Type B pancreatic cell (in vitro differentiated cells): Measurements from ENCODE around the gene KIFC3. TPM values are rescaled to one million over a fixed set of nuclear protein-coding genes. Genes with fewer than 3 reads are reported as not detected.
A peak's percentile ranks its signal among the peaks of the same experiment; 100 is the strongest.
"Not testable (repeated sequence)": the region's sequence is repeated elsewhere in the genome, so short reads cannot be mapped to it uniquely, and the experiment has no call there.

Experiments used
- DNase-seq: peaks from one replicate; pipeline ENCODE4 v3.0.0; 2021; ENCODE audit warnings: mixed read lengths; ENCODE audit not compliant: unreplicated experiment; ENCODE audit errors: extremely low spot score
- H3K27ac Mint-ChIP-seq: 2 replicates; pipeline ENCODE4 v1.8.0; 2021; ENCODE audit warnings: mild to moderate bottlenecking, mixed read lengths
- H3K27me3 Mint-ChIP-seq: 2 replicates; pipeline ENCODE4 v1.8.0; 2021; ENCODE audit warnings: mixed read lengths
- H3K36me3 Mint-ChIP-seq: 2 replicates; pipeline ENCODE4 v1.8.0; 2021; ENCODE audit warnings: mixed read lengths
- H3K4me1 Mint-ChIP-seq: one replicate; pipeline ENCODE4 v1.8.0; 2021; ENCODE audit warnings: mixed read lengths; ENCODE audit not compliant: unreplicated experiment
- H3K4me3 Mint-ChIP-seq: 2 replicates; pipeline ENCODE4 v1.8.0; 2021; ENCODE audit warnings: mild to moderate bottlenecking, mixed read lengths
- H3K9me3 Mint-ChIP-seq: 2 replicates; pipeline ENCODE4 v1.8.0; 2021; ENCODE audit warnings: mixed read lengths
- CTCF ChIP-seq: fragments of 200-600 bp; sonication (generic); conservative IDR thresholded peaks from 2 replicates; pipeline ENCODE4 v1.5.0; 2021; ENCODE audit warnings: antibody characterized with exemption, mild to moderate bottlenecking
- total RNA-seq: library from RNA; stranded (reverse); gene quantifications from 2 replicates; pipeline ENCODE4 v1.2.1, GENCODE V29; 2021; ENCODE audit warnings: low replicate concordance

KIFC3 gene
- total RNA-seq, 1 donor from 2014 or later, result 27.3 TPM

DNA sequence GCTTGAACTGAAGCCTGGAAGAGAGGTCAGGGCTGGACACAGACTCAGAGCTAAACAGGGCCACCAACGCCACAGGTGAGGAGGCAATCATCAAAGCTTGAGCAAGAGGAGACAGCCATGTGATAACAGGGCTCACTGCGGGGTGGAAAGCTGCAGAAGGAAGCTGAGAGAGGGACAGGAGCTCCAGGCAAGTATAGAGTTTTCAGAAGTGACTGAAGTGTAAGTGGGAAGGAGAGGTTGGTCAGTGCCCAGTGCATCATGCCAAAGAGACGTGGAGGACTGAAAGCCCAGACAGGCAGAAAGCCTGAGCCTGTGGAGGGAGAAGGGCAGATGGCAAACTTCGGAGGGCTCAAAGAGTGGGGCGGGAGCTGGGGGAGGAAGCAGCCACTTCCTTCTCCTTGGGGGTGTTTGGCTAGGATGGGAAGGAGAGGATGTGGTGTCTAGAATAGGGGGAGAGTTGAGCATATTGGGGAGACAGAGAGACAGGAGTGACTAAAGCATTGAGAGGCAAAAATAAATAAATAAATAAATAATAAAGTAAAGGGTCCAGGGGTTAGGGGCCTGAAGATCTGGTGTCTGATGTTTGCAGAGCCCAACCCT is 2.6 kb downstream of the KIFC3 start:
- DNase-seq, result no peak
- Mint-ChIP-seq H3K27me3 (no peaks in the 10 kb centered on the region), H3K4me3 (peak overlapping the region; percentile 90), H3K4me1 (peaks cover 56% of the 10 kb centered on the region), H3K9me3 (no peaks in the 10 kb centered on the region), H3K36me3 (no peaks in the 10 kb centered on the region), H3K27ac (peak overlapping the region; percentile 92)
- no peak for TF ChIP-seq CTCF

DNA sequence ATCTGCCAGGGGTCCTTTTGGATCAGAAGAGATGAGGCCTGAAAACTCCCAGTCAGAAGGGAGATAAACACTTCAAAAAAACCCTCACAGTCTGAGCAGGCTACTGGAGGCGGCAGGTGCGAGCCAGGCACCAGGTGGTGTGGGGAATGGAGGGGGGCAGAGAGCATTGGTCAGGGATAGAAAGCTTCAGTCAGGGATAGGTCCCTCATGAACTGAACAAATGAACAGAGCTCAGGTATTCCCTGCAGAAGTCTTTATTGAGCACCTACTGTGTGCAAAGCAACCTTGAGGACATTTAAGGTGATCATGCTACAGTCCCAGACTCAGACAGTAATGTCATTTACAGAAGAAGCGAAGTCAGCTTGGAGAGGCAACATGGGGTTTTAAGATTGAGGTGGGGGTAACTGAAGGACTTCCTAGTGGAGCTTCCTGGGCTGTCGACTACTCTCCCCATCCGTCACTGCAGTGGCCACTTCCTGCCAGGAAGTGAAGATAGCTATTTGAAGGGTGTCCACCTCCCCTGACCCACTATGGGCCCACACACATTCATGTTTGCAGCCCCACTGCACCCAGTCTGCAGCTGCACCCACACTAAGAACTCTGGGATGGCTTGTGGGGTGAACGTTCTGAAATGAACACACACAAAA is 3.2 kb downstream of the KIFC3 start:
- H3K27ac Mint-ChIP-seq, result peak overlapping the region; percentile 92

GRCh38 chr16:57798267-57798810 is 4.0 kb downstream of the KIFC3 start:
- H3K36me3 Mint-ChIP-seq, result no peaks in the 10 kb centered on the region
- H3K4me1 Mint-ChIP-seq, result peaks cover 47% of the 10 kb centered on the region
- H3K27me3 Mint-ChIP-seq, result no peaks in the 10 kb centered on the region
- peak overlapping the region; percentile 92 for H3K27ac Mint-ChIP-seq
- H3K4me3 Mint-ChIP-seq, result peak overlapping the region; percentile 90
- no peak for TF ChIP-seq CTCF
- H3K9me3 Mint-ChIP-seq, result no peaks in the 10 kb centered on the region
- no peak for DNase-seq

More for the DNA sequence above, 3.2 kb downstream of the KIFC3 start:
- DNase-seq, result no peak
- Mint-ChIP-seq H3K4me3 (peak overlapping the region; percentile 90), H3K36me3 (no peaks in the 10 kb centered on the region), H3K9me3 (no peaks in the 10 kb centered on the region), H3K27me3 (no peaks in the 10 kb centered on the region), H3K4me1 (peaks cover 53% of the 10 kb centered on the region)
- TF ChIP-seq CTCF, result no peak

DNA sequence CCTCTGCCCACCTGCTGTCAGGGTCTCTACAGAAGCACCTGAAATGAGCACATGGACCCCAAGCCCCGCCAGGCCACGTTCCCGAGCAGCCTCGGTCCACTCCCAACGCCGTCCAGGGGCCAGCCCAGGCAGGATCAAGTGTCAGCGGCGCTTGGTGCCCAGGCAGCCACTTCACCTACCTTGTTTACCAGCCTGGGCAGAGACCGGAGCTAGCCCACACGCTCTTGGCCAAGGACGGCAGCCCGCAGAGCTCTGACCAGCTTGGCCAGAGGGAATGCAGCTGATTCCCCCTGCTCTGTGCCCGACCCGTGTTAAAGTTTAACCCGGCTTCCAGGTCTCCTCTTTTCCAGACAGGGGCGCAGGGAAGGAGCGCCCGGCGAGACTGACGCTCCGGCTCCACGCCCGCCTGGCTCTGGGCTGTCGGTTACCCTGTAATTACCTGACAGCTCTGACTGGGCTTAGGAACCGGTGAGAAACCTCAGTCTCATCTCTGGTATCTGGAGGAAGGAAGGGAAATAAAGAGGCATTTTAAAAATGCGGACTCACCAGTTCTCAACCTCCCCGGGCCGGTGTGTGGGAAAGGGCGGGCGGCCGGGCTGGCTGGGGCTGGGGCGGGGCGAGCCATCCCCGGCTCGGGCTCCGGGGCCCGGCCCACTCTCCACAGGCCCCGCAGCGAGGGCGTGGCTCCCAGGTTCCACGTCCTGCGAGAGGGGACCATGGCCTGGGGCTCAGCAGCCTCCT is 4.6 kb downstream of the KIFC3 start:
- H3K4me1 Mint-ChIP-seq, result peaks cover 40% of the 10 kb centered on the region
- H3K27me3 Mint-ChIP-seq, result no peaks in the 10 kb centered on the region
- H3K27ac Mint-ChIP-seq, result peak overlapping the region; percentile 98
- peak overlapping the region; percentile 90 for H3K4me3 Mint-ChIP-seq
- DNase-seq, result no peak
- no peaks in the 10 kb centered on the region for H3K36me3 Mint-ChIP-seq
- TF ChIP-seq CTCF, result no peak
- H3K9me3 Mint-ChIP-seq, result no peaks in the 10 kb centered on the region

DNA sequence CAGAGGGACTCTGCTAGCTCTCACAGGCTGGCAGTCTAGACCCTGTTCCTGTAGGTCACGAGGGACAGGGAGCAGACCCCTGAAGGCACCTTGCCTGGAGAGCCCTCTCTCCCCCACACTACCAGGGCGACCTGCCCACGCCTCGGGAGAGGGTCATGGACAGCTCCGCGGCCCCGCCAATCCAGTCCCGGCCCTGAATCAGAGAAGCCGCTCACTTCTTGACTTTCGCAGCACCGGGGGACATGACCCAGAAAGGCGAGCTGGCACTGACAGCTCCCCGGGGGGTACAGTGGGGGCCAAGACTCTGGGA is 5.1 kb downstream of the KIFC3 start:
- H3K4me1 Mint-ChIP-seq, result peaks cover 38% of the 10 kb centered on the region
- H3K27me3 Mint-ChIP-seq, result no peaks in the 10 kb centered on the region
- H3K9me3 Mint-ChIP-seq, result no peaks in the 10 kb centered on the region
- H3K4me3 Mint-ChIP-seq, result peak overlapping the region; percentile 90
- H3K27ac Mint-ChIP-seq, result peak overlapping the region; percentile 98
- DNase-seq, result no peak
- TF ChIP-seq CTCF, result no peak
- no peaks in the 10 kb centered on the region for H3K36me3 Mint-ChIP-seq

- H3K4me1 Mint-ChIP-seq, result peaks cover 33% of the 10 kb centered on the region
- not testable (repeated sequence) for H3K36me3 Mint-ChIP-seq, DNase-seq, H3K27me3 Mint-ChIP-seq, H3K9me3 Mint-ChIP-seq, H3K27ac Mint-ChIP-seq, H3K4me3 Mint-ChIP-seq
These were observed 6.3 kb downstream of the KIFC3 start for GRCh38 chr16:57796014-57796413.
